T-helper 1 cell treated with Interleukin-12 subunit alpha and Interleukin-12 subunit beta and Interleukin-4 antibody, amounts not matched to agents 30 ng/mL and 1 ng/mL, for 36 hours (primary cell): Measurements from ENCODE around the gene GPER1. TPM values are rescaled to one million over a fixed set of nuclear protein-coding genes. Genes with fewer than 3 reads are reported as not detected.

Source experiments
- intact Hi-C: fragments of 100-400 bp; cut with micrococcal nuclease; formaldehyde crosslinking; loops from one replicate; pipeline ENCODE4 v1.15.1; 2024
- total RNA-seq: library from RNA; stranded (reverse); gene quantifications from 2 replicates; pipeline ENCODE4 v1.2.3, GENCODE V29; 2022

GPER1 gene
- not detected in 2 replicates for total RNA-seq

- intact Hi-C loops = loop anchor here (1.0 kb wide), 3 partner anchors 50 to 88 kb away; a partner anchor contains a TSS
These were observed at the start of gene GPER1 for GRCh38 chr7:1087952-1088920. Gene GPER1, plus strand, starts transcription at chr7:1088113. Its CDS starts 3,616 bp downstream, at chr7:1091729.

- intact Hi-C loops = loop anchor here (5.0 to 10.0 kb wide), 4 partner anchors 97 to 1272 kb away; partner anchors contain the start of gene SNX8
These were observed 47.7 kb upstream of the GPER1 start for GRCh38 chr7:1040233-1040632.

- intact Hi-C loops = loop anchor here (5.0 to 10.0 kb wide), 4 partner anchors 97 to 1272 kb away; partner anchors contain the start of gene SNX8
These were observed 47.1 kb upstream of the GPER1 start for GRCh38 chr7:1040790-1041189.

- intact Hi-C loops = loop anchor here (5.0 to 10.0 kb wide), 4 partner anchors 95 to 1270 kb away; partner anchors contain the start of gene SNX8
These were observed 46.1 kb upstream of the GPER1 start for GRCh38 chr7:1041551-1042491.

- intact Hi-C loops = loop anchor here (5.0 to 10.0 kb wide), 4 partner anchors 95 to 1270 kb away; partner anchors contain the start of gene SNX8
These were observed 45.5 kb upstream of the GPER1 start for GRCh38 chr7:1042492-1042833.

- intact Hi-C loops = loop anchor here (2.0 to 10.0 kb wide), 10 partner anchors 15 to 1269 kb away; partner anchors contain the start of genes GET4, MICALL2, SNX8 and ZFAND2A
These were observed 44.2 kb upstream of the GPER1 start for GRCh38 chr7:1043552-1044188.

GRCh38 chr7:1044189-1045068, 43.5 kb upstream of the GPER1 start, which contains the start of gene GPR146:
Gene GPR146, plus strand, starts transcription at chr7:1044546. Its CDS starts 12,970 bp downstream, at chr7:1057516.
- intact Hi-C loops = loop anchor here (1.0 to 10.0 kb wide), 12 partner anchors 16 to 1268 kb away; partner anchors contain the start of genes COX19, GET4, MICALL2 and SNX8

- intact Hi-C loops = loop anchor here (1.0 to 10.0 kb wide), 10 partner anchors 10 to 441 kb away; partner anchors contain the start of genes COX19, GET4, MICALL2 and ZFAND2A
These were observed 42.5 kb upstream of the GPER1 start for GRCh38 chr7:1045069-1046063.

- intact Hi-C loops = loop anchor here (1.0 to 10.0 kb wide), 3 partner anchors 8 to 442 kb away; no protein-coding TSS in a partner anchor
These were observed 40.9 kb upstream of the GPER1 start for GRCh38 chr7:1046722-1047679.

- intact Hi-C loops = loop anchor here (5.0 to 10.0 kb wide), 2 partner anchors 57 to 444 kb away; no protein-coding TSS in a partner anchor
These were observed 38.7 kb upstream of the GPER1 start for GRCh38 chr7:1049006-1049741.

- intact Hi-C loops = loop anchor here (5.0 to 10.0 kb wide), 2 partner anchors 58 to 445 kb away; no protein-coding TSS in a partner anchor
These were observed 38.1 kb upstream of the GPER1 start for GRCh38 chr7:1049801-1050200.

GRCh38 chr7:1050254-1050906, 37.5 kb upstream of the GPER1 start:
- intact Hi-C loops = no loop called here

- intact Hi-C loops = no loop called here
These were observed 36.8 kb upstream of the GPER1 start for GRCh38 chr7:1050956-1051690.

- intact Hi-C loops = no loop called here
These were observed 35.7 kb upstream of the GPER1 start for GRCh38 chr7:1052031-1052818.
